GM21360 (cell line): ENCODE measurements around the gene TIGD6.

ENCODE experiments used
- ATAC-seq: cut with Tn5 transposase; IDR thresholded peaks from one replicate; pipeline ENCODE4 v1.9.1; 2021; ENCODE audit warnings: mild to moderate bottlenecking, moderate library complexity; ENCODE audit not compliant: unreplicated experiment

Gene TIGD6

DNA sequence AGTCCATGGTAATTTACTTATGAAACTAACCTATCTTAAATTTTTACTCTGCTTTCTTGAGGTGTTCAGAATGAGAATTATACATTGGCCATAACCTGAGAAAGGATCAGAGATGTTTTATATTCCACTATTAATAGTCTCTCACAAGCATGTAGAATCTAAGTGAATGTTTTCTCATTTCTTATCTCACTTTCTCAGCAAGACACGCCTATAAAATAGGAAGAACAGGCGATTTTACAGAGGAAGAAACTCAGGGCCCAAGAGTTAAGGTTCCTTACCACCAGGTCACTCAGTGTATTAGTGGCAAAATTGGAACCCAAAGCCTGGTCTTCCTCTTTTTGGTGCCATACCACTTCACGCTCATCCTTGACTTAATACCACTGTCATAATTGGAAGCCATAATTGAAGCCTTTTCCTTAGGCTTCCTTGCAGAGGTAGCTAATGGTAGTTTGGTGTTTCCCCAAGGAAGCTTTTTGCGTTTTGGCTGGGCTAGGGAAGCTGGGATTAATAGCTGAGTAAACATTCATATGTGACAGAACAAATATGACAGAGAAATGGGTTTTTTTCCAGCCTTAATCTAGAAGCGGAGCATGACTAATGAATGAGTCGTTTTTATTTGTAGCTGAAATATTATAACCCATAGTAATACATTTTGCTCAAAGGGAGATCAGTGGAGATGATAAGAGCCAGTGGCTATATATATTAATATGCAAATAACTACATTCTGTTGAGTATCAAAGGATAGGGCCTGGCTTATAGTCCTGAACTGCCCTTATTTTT is 17.0 kb upstream of the TIGD6 start:
- ATAC-seq = no peak

DNA sequence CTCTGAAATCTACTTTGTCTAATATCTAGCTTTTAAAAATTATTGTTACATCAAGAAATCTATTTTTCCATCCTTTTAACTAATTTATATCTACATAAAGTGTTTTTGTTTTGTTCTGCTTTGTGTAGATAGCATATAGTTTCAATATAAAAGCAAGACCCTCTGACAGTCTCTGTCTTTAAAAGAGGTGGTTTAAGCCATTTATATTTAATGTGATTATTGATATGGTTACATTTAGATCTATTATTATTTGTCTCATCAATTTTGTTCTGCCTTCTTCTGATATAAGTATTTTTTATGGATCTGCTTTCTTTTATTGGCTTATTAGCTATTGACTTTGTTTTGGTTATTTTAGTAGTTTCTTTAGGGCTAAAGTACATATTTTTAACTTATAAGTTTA is 16.1 kb upstream of the TIGD6 start:
- no peak for ATAC-seq

DNA sequence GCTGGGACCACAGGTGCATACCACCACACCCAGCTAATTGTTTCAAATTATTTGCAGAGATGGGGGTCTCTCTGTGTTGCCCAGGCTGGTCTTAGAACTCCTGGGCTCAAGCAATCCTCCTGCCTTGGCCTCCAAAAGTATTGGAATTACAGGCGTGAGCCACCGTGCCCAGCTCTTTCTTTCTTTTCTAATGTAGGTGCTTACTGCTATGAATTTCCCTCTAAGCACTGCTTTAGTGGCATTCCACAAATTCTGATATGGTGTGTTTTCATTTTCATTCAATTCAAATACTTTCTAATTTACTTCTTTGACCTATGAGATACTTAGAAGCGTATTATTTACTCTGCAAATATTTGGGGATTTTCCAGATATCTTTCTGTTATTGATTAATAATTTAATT is 15.0 kb upstream of the TIGD6 start:
- no peak for ATAC-seq

DNA sequence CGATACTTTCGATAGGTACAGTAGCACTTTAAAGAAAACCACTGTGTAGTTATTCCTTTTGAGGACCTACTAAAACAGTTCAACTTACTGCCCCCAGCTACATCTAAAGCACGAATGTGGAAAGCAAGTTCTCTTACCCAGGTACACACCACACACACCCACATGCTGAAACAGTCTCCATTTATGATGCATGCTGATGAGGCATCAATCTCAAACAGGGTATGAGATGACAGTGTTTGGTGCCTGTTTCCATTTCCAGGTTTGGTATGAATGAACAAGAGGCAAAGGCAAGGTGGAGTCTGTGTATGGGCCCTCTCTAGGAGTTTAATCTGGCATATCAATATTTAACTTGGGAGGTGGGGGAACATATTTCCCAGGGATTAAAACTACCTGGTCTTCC is 14.0 kb upstream of the TIGD6 start:
- ATAC-seq = no peak

DNA sequence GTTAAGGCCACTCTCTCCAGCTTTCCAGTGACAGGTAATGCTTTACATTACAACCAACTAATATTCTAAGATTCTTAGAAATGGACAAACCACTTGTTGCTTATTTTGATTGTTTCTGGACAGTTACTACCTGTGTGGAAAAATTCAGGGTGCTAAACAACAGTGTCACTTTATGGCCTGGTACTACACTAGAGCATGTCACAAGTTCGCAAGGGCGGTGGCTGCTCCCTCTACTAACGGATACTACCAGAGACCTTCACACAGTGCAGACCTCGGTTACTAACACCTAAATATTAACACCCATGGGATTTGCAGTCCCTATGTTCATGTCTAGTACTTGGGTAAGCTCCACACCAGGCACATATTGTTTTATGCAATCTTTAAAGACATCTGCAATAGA is 13.5 kb upstream of the TIGD6 start:
- no peak for ATAC-seq

DNA sequence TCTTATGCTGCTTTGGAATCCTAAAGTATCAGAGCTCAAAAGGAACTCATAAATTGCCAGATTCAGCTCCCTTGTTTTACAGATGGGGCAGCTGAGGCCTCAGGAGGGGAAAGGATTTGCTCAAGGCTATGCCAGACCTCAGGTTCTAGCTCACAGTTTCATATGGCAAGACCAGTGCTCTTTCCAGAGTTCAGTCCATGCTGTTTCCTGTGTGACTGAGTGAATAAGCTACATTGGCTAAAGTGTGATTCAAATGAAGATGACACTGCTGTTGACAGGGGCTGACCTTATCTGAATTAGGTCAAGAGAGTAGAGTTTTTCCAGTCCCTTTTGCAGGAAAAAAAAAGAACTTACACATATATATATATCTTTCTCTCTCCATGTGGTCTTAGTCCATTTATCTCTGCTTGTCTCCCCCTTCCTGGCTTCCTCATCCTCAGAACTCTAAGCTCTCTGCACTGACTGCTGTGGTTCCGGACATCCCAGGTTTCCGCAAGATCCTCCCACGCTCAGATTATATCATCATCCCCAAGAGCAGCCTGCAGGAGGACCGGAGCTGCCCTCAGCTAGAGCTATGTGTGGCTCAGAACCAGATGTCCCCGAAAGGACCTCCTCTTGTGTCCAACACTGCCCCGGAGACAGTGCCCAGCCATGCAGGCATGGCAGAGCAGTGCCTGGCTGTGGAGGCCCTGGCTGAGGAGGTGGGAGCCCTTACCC is 9.4 kb upstream of the TIGD6 start:
- ATAC-seq = no peak

DNA sequence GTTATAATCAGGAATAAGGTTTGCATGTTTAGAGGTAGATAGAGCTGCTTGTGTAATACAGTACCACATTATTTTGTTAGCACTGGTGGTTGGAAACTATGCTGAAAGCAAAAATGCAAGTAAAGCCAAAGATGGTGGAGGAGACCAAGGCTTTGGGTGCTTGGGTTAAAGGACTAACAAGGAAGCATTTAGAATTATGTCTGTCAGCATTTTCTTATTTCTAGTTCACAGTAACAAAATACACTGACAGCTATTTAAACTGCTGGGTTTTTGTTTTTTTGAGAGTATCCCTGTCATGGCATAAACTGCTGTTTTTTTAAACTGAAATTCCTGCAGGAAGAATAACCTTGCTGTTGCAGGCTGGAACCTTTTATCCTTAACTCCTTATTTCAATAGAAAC is 6.6 kb upstream of the TIGD6 start:
- ATAC-seq = no peak

DNA sequence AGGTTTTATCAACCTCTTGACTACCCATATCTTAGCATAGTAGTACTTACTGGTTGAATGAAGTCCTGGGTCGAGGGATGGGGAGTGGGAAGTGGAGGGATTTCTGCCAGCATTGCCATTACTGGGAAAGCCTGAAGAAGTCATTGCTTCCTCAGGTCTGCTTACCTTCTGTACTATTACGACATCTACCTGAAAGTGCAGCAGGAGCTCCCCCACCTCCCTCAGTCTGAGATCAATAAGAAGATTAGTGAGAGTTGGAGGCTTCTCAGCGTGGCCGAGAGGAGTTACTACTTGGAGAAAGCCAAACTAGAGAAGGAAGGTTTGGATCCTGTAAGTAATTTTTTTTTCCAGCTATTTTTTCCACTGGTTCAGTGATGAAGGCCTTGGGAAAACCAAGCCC is 5.9 kb upstream of the TIGD6 start:
- no peak for ATAC-seq

DNA sequence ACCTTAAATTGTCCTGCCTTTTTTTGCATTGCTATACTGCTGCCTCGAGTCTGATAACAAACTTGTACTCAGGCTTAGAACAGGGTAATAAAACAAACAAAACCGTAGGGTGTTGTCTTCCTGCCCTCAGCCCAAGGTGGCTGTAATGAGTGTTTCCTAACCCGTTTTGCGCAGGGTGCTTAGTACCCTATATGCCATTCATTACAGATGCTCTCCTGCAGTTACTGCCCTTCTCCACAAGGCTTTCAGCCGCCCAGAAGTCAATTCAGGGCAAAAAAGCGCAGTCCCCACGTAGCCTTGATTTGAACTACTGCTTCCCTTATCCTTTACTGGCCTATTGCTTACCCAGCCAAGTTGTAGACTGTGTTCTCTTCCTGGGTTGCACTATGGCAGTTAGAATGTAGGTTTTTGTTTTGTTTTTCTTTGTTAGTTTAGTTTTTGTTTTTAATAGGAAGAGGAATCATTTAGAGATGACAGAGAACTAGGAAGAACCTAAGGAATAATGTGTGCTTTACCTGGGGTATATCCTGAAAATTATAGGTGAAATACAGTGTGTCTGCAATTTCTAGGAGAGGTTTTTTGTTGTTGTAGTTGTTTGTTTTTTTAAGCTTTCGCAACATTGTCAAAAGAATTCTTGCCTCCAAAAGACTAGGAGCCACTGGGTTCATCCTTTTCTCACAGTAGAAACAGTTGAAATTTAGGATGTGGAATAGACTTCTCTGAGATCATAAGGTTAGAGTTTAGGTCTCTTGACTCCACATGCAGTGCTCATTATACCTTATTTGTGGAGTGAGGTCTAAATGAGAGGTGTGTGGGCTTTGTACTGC is 1.4 kb upstream of the TIGD6 start:
- ATAC-seq = peak; percentile 52

DNA sequence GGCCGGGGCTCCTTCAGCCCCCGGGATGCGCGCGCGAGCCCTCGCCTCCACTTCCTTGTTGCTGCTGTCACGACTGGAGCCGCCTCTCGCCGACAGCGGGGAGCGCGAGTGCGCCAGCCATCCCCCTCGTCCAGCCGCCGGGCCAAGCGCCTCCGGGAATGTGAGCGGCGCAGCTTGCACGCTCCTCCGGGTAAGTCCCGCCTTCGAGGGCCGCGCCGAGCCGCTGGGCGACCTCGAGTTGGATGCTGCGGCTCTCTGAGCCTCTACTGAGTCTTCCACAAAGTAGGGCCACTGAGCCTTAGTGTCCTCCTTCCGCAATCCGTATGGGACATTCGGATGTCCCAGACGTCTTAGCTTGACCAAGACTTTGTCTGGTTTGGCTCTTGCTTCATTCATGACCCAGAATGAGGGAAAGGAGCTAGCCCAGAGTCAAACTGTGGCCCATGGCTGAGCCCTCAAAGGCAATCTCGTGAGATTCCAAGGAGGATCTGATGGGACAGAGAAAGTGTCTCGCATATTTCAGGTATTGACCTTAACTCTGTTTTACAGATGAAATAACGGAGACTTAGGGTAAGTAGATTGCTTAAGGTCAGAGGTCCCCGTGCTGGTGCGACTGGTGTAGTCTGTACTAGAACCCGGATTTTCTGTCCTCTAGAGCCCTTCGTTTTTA is 671 bp upstream of the TIGD6 start:
- ATAC-seq = peak; percentile 0

DNA sequence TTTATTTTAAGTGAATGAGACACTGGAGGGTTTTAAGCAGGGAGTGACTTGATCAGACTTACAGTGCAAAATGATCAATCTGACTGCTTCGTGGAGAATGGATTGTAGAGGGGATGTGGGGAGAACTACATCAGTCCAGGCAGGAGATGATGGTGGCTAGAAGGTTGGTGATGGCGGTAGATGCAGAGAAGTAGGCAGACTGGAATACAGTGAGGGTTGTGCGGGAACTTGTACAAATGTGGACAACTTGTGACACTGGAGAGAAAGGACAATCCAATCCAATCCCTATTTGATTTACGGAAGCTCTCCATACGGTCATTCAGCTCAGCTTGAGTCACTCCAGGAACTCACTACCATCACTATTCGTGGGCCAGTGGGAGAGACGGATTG is 593 bp downstream of the TIGD6 start:
- no peak for ATAC-seq

DNA sequence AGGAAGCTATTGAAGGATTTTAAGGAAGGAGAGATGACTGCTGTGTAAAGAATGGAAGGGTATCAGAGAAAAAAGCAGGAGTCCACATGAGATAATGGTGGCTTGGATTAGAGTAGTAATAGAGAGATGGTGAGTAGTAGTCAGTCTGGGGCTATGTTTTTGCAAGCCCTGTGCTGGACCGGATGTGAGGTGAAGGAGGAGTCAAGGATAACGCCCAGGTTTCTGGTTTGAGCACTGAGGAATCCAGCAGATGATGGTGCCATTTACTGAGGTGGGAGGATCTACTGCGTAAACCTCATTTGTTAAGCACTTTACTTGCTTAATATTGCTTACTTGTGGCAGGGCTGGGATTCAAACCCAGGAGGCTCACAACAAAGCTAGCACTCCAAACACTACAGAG is 1.1 kb downstream of the TIGD6 start:
- ATAC-seq = no peak

DNA sequence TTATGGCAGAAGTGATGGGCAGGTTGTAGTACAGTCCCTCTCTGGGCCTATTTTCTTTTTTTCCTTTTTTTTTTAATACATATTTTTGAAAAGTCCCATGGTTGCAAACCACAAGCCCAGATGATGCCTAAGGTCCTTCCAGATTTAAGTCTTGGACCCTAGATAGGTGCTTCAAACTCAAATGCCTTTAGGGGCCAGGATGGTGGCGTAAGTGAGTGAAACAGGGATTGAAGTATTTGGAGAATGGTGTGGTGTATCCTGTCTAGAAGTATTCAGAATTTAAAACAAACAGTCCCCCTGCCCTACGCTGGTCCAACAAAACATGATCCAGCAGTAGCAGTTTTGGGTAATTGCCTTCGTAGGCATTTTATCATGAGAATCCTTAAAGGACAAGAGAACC is 2.2 kb downstream of the TIGD6 start:
- ATAC-seq = no peak

DNA sequence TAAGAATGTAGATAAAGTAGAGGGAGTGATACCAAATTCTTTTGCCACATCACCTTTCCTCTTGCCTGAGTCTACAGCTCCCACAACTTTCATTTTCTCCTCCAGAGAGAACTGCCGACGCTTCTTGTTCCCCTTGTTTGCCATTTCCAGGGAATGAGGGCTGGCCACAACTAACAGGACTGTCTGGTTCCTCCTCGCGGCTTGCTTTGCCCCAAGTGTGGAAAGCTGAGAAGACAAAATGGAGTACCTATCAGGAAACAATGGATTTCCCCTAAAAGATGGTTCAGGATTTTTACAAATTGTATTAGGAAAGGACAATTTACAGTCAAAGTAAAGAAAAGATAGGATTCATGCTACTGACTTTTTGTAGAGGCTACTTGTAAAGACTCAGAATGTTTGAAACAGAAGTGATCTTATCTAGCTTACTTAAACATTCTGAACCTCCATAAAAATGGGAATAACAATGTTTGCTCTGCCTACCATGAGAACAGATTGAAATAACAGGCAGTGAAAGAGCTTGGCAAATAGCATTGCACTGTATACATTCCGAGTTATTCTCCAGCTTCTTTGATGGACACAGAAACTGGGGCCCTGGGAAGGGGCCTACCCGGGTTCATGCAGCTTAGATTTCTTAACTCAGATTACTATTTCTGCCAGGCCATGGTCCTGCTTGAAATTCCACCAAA is 4.1 kb downstream of the TIGD6 start:
- ATAC-seq = no peak

DNA sequence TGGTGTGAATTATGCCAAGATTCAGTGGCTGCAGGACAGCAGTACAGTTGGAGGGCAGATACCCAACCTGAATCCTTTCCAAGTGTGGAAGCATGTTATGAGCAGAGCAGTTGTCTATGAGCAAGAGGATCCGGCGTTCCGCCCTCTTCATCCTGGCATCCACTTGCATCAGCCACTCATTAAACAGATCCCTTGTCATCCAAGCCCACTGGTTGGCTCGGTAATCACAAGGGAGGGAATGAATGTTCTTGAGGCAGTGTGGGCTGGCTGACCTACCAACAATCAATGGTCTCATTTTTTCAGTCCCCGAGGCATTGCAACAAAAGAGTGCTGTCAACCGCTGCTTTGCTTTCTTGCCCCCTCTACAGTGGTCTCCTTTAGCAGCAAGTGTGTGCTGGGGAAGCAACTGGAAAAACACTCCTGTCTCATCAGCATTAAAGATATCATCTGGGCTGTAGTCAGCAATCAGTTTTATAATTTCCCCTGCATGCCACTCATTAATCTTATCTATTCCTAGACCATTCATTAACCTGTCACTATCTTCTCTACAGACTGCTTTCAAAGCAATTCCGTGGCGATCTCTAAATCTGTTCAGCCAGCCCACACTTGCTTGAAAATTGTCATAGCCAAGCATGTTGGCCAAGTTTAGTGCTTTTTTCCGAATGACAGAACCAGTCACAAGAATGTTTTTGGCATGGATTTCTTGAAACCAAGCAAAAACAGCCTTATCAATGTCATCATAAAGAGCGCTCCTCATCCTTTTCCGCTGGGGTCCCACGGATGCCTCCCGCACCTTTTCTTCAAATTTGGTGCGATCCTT is 4.9 kb downstream of the TIGD6 start:
- ATAC-seq = no peak

DNA sequence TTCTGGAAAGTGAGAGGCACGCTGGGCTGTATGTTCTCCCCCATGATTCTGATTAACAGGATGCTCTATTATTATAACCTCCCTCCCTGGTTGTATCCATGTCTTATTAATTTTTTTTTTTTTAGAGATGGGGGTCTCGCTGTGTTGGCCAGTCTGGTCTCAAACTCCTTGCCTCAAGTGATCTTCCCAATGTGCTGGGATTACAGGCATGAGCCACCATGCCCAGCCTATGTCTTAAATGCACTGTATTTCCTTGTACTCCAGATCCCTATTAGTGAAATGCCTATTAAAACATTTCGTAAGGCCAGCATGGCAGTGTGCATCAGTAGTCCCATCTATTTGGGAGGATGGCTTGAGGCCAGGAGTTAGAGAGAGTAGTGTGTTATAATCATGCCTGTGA is 7.0 kb downstream of the TIGD6 start:
- no peak for ATAC-seq

DNA sequence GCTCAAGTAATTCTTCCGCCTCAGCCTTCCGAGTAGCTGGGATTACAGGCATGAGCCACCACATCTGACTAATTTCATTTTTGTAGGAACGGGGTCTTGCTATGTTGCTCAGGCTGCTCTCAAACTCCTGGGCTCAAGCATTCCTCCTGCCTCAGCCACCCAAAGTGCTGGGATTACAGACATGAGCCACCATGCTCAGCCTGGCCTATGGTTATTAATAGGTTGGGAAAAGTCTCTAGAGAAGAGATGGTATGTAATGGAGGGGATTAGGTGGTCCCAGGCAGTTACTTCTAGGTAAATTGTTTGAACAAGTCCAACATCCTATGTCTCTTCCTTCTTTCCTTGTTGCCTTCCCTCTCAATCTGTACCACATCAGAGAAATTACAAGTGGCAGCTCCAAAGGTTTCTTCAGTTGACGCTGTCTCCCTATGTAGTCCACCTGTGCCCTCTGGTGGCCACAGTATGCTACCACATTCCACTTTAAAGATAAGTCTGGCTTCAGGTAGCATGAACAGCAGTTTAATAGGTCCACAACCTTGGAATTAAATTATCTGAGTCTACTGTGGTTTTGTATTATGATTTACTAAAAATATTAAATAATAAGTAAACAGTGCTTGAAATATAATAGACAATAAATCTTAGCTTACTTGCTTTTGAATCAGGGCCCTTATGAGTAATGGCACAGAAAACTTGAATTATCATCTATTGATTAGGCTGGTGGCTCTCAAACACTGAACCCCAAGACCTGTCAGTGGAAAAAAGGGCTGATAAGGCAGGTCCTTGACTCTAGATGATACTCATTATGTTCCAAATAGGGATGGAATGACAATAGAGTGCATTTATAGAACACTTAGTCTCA is 9.7 kb downstream of the TIGD6 start:
- ATAC-seq = peak; percentile 52

DNA sequence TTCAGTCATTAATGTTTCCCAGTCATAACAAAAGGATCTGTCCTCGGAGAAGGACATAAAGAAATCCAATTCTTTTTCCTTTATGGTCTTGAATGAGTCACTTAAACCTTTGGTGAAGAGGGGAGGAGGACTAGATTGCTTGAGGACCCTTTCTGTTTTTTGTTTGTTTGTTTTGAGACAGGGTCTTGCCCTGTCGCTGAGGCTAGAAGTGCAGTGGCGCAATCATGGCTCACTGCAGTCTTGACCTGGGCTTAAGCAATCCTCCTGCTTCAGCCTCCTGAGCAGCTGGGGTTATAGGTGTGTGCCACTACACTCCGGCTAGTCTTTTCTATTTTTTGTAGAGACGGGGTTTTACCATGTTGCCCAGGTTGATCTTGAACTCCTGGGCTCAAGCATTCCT is 12.3 kb downstream of the TIGD6 start:
- ATAC-seq = no peak

DNA sequence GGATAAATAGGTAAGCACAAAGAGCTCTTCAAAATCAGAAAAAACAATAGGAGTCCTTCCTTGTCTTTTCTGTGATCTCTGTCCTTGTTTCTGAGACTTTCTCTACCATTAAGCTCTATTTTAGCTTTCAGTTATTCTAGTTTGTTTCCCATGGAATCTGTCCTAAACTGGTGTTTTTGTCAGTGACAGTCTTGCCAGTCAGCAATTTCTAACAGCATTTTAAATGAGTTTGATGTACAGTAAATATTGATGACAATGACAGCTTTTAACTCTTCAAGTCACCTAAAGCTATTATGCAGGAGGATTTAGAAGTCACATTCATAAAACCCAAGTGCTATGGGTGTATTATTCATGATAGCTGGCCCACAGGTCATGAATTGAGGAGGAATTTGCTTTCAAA is 17.9 kb downstream of the TIGD6 start:
- no peak for ATAC-seq
